ENCODE measurements around the gene CIZ1.

CIZ1 gene

GRCh38 chr9:128152133-128153059, 39.0 kb downstream of the CIZ1 start:
- no peak overlapping the region for H3K9ac ChIP-seq (ENCODE audit: low read depth in 1 of 2, low read length in 2 of 2)
- H3K4me1 ChIP-seq (ENCODE audit: control insufficient read depth in 2 of 2, insufficient read depth in 2 of 2, low read length in 2 of 2), result peaks cover 23 to 27% of the 10 kb centered on the region in 2 donors
- no peaks in the 10 kb centered on the region for H3K27me3 ChIP-seq (ENCODE audit: control insufficient read depth in 2 of 2, insufficient read depth in 2 of 2, low read length in 2 of 2)
- no peaks in the 10 kb centered on the region for H3K36me3 ChIP-seq (ENCODE audit: control insufficient read depth in 2 of 2, insufficient read depth in 2 of 2, low read length in 2 of 2)
- H3K27ac ChIP-seq (ENCODE audit: low read depth in 2 of 2, low read length in 2 of 2), result no peak overlapping the region
- no peaks in the 10 kb centered on the region for H3K9me3 ChIP-seq (ENCODE audit: control insufficient read depth in 2 of 2, low read length in 2 of 2)
- no peak overlapping the region for H3K4me3 ChIP-seq (ENCODE audit: low read length in 2 of 2)

GRCh38 chr9:128151309-128152132, 39.9 kb downstream of the CIZ1 start:
- Histone ChIP-seq H3K9me3 (ENCODE audit: control insufficient read depth in 2 of 2, low read length in 2 of 2) (no peaks in the 10 kb centered on the region), H3K27ac (ENCODE audit: low read depth in 2 of 2, low read length in 2 of 2) (no peak overlapping the region), H3K9ac (ENCODE audit: low read depth in 1 of 2, low read length in 2 of 2) (no peak overlapping the region), H3K36me3 (ENCODE audit: control insufficient read depth in 2 of 2, insufficient read depth in 2 of 2, low read length in 2 of 2) (no peaks in the 10 kb centered on the region), H3K27me3 (ENCODE audit: control insufficient read depth in 2 of 2, insufficient read depth in 2 of 2, low read length in 2 of 2) (no peaks in the 10 kb centered on the region), H3K4me1 (ENCODE audit: control insufficient read depth in 2 of 2, insufficient read depth in 2 of 2, low read length in 2 of 2) (peaks cover 23 to 27% of the 10 kb centered on the region in 2 donors), H3K4me3 (ENCODE audit: low read length in 2 of 2) (no peak overlapping the region)

GRCh38 chr9:128150594-128151308, 40.6 kb downstream of the CIZ1 start:
- H3K9ac ChIP-seq (ENCODE audit: low read depth in 1 of 2, low read length in 2 of 2), result peak overlapping the region in 1 of 2 donors; percentile 34
- H3K4me3 ChIP-seq (ENCODE audit: low read length in 2 of 2), result no peak overlapping the region
- peak overlapping the region in 1 of 2 donors; percentile 9 for H3K27ac ChIP-seq (ENCODE audit: low read depth in 2 of 2, low read length in 2 of 2)
- H3K36me3 ChIP-seq (ENCODE audit: control insufficient read depth in 2 of 2, insufficient read depth in 2 of 2, low read length in 2 of 2), result no peaks in the 10 kb centered on the region
- H3K4me1 ChIP-seq (ENCODE audit: control insufficient read depth in 2 of 2, insufficient read depth in 2 of 2, low read length in 2 of 2), result peaks cover 23 to 27% of the 10 kb centered on the region in 2 donors
- no peaks in the 10 kb centered on the region for H3K9me3 ChIP-seq (ENCODE audit: control insufficient read depth in 2 of 2, low read length in 2 of 2)
- no peaks in the 10 kb centered on the region for H3K27me3 ChIP-seq (ENCODE audit: control insufficient read depth in 2 of 2, insufficient read depth in 2 of 2, low read length in 2 of 2)

GRCh38 chr9:128149951-128150593, 41.3 kb downstream of the CIZ1 start:
- peak overlapping the region in 1 of 2 donors; percentile 1 for H3K4me3 ChIP-seq (ENCODE audit: low read length in 2 of 2)
- no peaks in the 10 kb centered on the region for H3K27me3 ChIP-seq (ENCODE audit: control insufficient read depth in 2 of 2, insufficient read depth in 2 of 2, low read length in 2 of 2)

GRCh38 chr9:128149001-128149701, 42.2 kb downstream of the CIZ1 start, which contains the start of gene LCN2:
TSS of gene LCN2 (plus strand) at chr9:128149453. CDS start at chr9:128149526, 73 bp downstream.
- Histone ChIP-seq H3K9me3 (ENCODE audit: control insufficient read depth in 2 of 2, low read length in 2 of 2) (no peaks in the 10 kb centered on the region), H3K27ac (ENCODE audit: low read depth in 2 of 2, low read length in 2 of 2) (peak within 1 kb of the TSS; percentile 92 to 93), H3K9ac (ENCODE audit: low read depth in 1 of 2, low read length in 2 of 2) (peak within 1 kb of the TSS; percentile 60), H3K4me3 (ENCODE audit: low read length in 2 of 2) (peak within 1 kb of the TSS; percentile 31 to 41), H3K36me3 (ENCODE audit: control insufficient read depth in 2 of 2, insufficient read depth in 2 of 2, low read length in 2 of 2) (no peaks in the 10 kb centered on the region), H3K4me1 (ENCODE audit: control insufficient read depth in 2 of 2, insufficient read depth in 2 of 2, low read length in 2 of 2) (peaks cover 23 to 27% of the 10 kb centered on the region in 2 donors), H3K27me3 (ENCODE audit: control insufficient read depth in 2 of 2, insufficient read depth in 2 of 2, low read length in 2 of 2) (no peaks in the 10 kb centered on the region)

More at GRCh38 chr9:128149951-128150593, 41.3 kb downstream of the CIZ1 start:
- Histone ChIP-seq H3K4me1 (ENCODE audit: control insufficient read depth in 2 of 2, insufficient read depth in 2 of 2, low read length in 2 of 2) (peaks cover 23 to 27% of the 10 kb centered on the region in 2 donors), H3K9ac (ENCODE audit: low read depth in 1 of 2, low read length in 2 of 2) (peak overlapping the region in 1 of 2 donors; percentile 34), H3K9me3 (ENCODE audit: control insufficient read depth in 2 of 2, low read length in 2 of 2) (no peaks in the 10 kb centered on the region), H3K36me3 (ENCODE audit: control insufficient read depth in 2 of 2, insufficient read depth in 2 of 2, low read length in 2 of 2) (no peaks in the 10 kb centered on the region), H3K27ac (ENCODE audit: low read depth in 2 of 2, low read length in 2 of 2) (peak overlapping the region in 1 of 2 donors; percentile 92)

GRCh38 chr9:128148509-128149000, 42.8 kb downstream of the CIZ1 start:
- peaks cover 27 to 33% of the 10 kb centered on the region in 2 donors for H3K4me1 ChIP-seq (ENCODE audit: control insufficient read depth in 2 of 2, insufficient read depth in 2 of 2, low read length in 2 of 2)
- peak overlapping the region in 1 of 2 donors; percentile 31 for H3K4me3 ChIP-seq (ENCODE audit: low read length in 2 of 2)
- H3K27ac ChIP-seq (ENCODE audit: low read depth in 2 of 2, low read length in 2 of 2), result peak overlapping the region; percentile 92 to 93
- H3K27me3 ChIP-seq (ENCODE audit: control insufficient read depth in 2 of 2, insufficient read depth in 2 of 2, low read length in 2 of 2), result no peaks in the 10 kb centered on the region
- no peaks in the 10 kb centered on the region for H3K36me3 ChIP-seq (ENCODE audit: control insufficient read depth in 2 of 2, insufficient read depth in 2 of 2, low read length in 2 of 2)
- H3K9ac ChIP-seq (ENCODE audit: low read depth in 1 of 2, low read length in 2 of 2), result peak overlapping the region; percentile 60
- H3K9me3 ChIP-seq (ENCODE audit: control insufficient read depth in 2 of 2, low read length in 2 of 2), result no peaks in the 10 kb centered on the region

GRCh38 chr9:128146591-128147120, 44.7 kb downstream of the CIZ1 start:
- no peaks in the 10 kb centered on the region for H3K36me3 ChIP-seq (ENCODE audit: control insufficient read depth in 2 of 2, insufficient read depth in 2 of 2, low read length in 2 of 2)
- H3K9me3 ChIP-seq (ENCODE audit: control insufficient read depth in 2 of 2, low read length in 2 of 2), result no peaks in the 10 kb centered on the region
- H3K4me3 ChIP-seq (ENCODE audit: low read length in 2 of 2), result no peak overlapping the region
- H3K27me3 ChIP-seq (ENCODE audit: control insufficient read depth in 2 of 2, insufficient read depth in 2 of 2, low read length in 2 of 2), result no peaks in the 10 kb centered on the region
- H3K4me1 ChIP-seq (ENCODE audit: control insufficient read depth in 2 of 2, insufficient read depth in 2 of 2, low read length in 2 of 2), result peaks cover 31 to 36% of the 10 kb centered on the region in 2 donors
- H3K27ac ChIP-seq (ENCODE audit: low read depth in 2 of 2, low read length in 2 of 2), result no peak overlapping the region
- no peak overlapping the region for H3K9ac ChIP-seq (ENCODE audit: low read depth in 1 of 2, low read length in 2 of 2)

- no peak overlapping the region for H3K4me3 ChIP-seq (ENCODE audit: low read length in 2 of 2)
- no peak overlapping the region for H3K27ac ChIP-seq (ENCODE audit: low read depth in 2 of 2, low read length in 2 of 2)
- no peaks in the 10 kb centered on the region for H3K27me3 ChIP-seq (ENCODE audit: control insufficient read depth in 2 of 2, insufficient read depth in 2 of 2, low read length in 2 of 2)
- no peak overlapping the region for H3K9ac ChIP-seq (ENCODE audit: low read depth in 1 of 2, low read length in 2 of 2)
- H3K9me3 ChIP-seq (ENCODE audit: control insufficient read depth in 2 of 2, low read length in 2 of 2), result no peaks in the 10 kb centered on the region
- H3K36me3 ChIP-seq (ENCODE audit: control insufficient read depth in 2 of 2, insufficient read depth in 2 of 2, low read length in 2 of 2), result no peaks in the 10 kb centered on the region
- peaks cover 31 to 36% of the 10 kb centered on the region in 2 donors for H3K4me1 ChIP-seq (ENCODE audit: control insufficient read depth in 2 of 2, insufficient read depth in 2 of 2, low read length in 2 of 2)
These were observed 45.4 kb downstream of the CIZ1 start for GRCh38 chr9:128145951-128146351.
